HepG2 (cell line): Measurements from ENCODE around the gene SCGB1C1. TPM values are rescaled to one million over a fixed set of nuclear protein-coding genes. Genes with fewer than 3 reads are reported as not detected.

Experiments used
- ATF7 ChIP-seq, 2 experiments: fragments of 450-650 bp in 1 of 2; sonication (generic) in 1 of 2; formaldehyde crosslinking in 1 of 2; IDR thresholded peaks; 2 replicates each; pipeline versions ENCODE4 v1.4.0 to v1.6.1; 2016 to 2020; ENCODE audit warnings: antibody characterized with exemption in 1 of 2, mild to moderate bottlenecking in 1 of 2, missing genetic modification reagents in 1 of 2
- GPN1 ChIP-seq: sonication (generic); formaldehyde crosslinking; IDR thresholded peaks from 2 replicates; pipeline ENCODE4 v1.5.1; 2020; ENCODE audit warnings: missing genetic modification reagents, borderline replicate concordance
- HOXD1 ChIP-seq: sonication (generic); formaldehyde crosslinking; IDR thresholded peaks from 2 replicates; pipeline ENCODE4 v1.5.0; 2020; ENCODE audit warnings: missing genetic modification reagents
- MTA1 ChIP-seq: sonication (generic); formaldehyde crosslinking; IDR thresholded peaks from 2 replicates; pipeline ENCODE4 v1.4.0; 2020; ENCODE audit warnings: missing genetic modification reagents, mild to moderate bottlenecking, borderline replicate concordance
- SETDB1 ChIP-seq: sonication (generic); formaldehyde crosslinking; IDR thresholded peaks from 2 replicates; pipeline ENCODE4 v1.5.1; 2020; ENCODE audit warnings: missing genetic modification reagents, mild to moderate bottlenecking, borderline replicate concordance
- ZBTB3 ChIP-seq: sonication (generic); formaldehyde crosslinking; IDR thresholded peaks from 2 replicates; pipeline ENCODE4 v1.4.0; 2020; ENCODE audit warnings: low read depth, mild to moderate bottlenecking, moderate library complexity, missing genetic modification reagents, borderline replicate concordance
- ZNF333 ChIP-seq: sonication (generic); formaldehyde crosslinking; IDR thresholded peaks from 2 replicates; pipeline ENCODE4 v1.4.0; 2020; ENCODE audit warnings: mild to moderate bottlenecking, missing genetic modification reagents, borderline replicate concordance
- ZNF530 ChIP-seq: sonication (generic); formaldehyde crosslinking; IDR thresholded peaks from 2 replicates; pipeline ENCODE4 v1.5.0; 2020; ENCODE audit warnings: low read depth, mild to moderate bottlenecking, missing genetic modification reagents
- ZNF547 ChIP-seq: sonication (generic); formaldehyde crosslinking; IDR thresholded peaks from 2 replicates; pipeline ENCODE4 v1.5.1; 2020; ENCODE audit warnings: mild to moderate bottlenecking, missing genetic modification reagents
- ZNF75D ChIP-seq: sonication (generic); formaldehyde crosslinking; IDR thresholded peaks from 2 replicates; pipeline ENCODE4 v1.8.1; 2023; ENCODE audit warnings: missing genetic modification reagents, mild to moderate bottlenecking, borderline replicate concordance
- polyA plus RNA-seq, 8 experiments: library from polyadenylated mRNA; depleted of rRNA in 3 of 8; stranded (reverse) in 7 of 8; unstranded in 1 of 8; fragments of >200 nt; fragmentation: Illumina TruSeq in 4 of 8; extraction: Trizol in 4 of 8; gene quantifications; 2 replicates each; pipeline versions ENCODE4 v1.2.1 to v1.2.3, GENCODE V29; 2011 to 2016; ENCODE audit warnings: low read depth in 4 of 8, missing spikeins in 1 of 8, mixed read lengths in 1 of 8; ENCODE audit not compliant: insufficient read depth in 1 of 8
- total RNA-seq, 5 experiments: library from RNA; depleted of rRNA; stranded (reverse); fragments of >200 nt; fragmentation: Illumina TruSeq; extraction: Trizol; gene quantifications; 2 replicates each; pipeline ENCODE4 v1.2.3, GENCODE V29; 2016; ENCODE audit warnings: low read depth in 1 of 5
- TF ChIP-seq, protein P1 (sequence below): sonication (generic); formaldehyde crosslinking; IDR thresholded peaks from 2 replicates; pipeline ENCODE4 v1.4.0; 2020; ENCODE audit warnings: missing genetic modification reagents
- TF ChIP-seq, protein P2 (sequence below): sonication (generic); formaldehyde crosslinking; IDR thresholded peaks from 2 replicates; pipeline ENCODE4 v1.4.0; 2020; ENCODE audit warnings: missing genetic modification reagents
- TF ChIP-seq, protein P3 (sequence below): IDR thresholded peaks from 2 replicates; pipeline ENCODE4 v1.6.1; 2016; ENCODE audit warnings: mild to moderate bottlenecking, missing biosample characterization, missing genetic modification reagents
- TF ChIP-seq, protein P4 (sequence below): sonication (generic); formaldehyde crosslinking; IDR thresholded peaks from 2 replicates; pipeline ENCODE4 v1.5.1; 2020; ENCODE audit warnings: mild to moderate bottlenecking, missing genetic modification reagents, borderline replicate concordance
- TF ChIP-seq, protein P5 (sequence below): sonication (generic); formaldehyde crosslinking; IDR thresholded peaks from 2 replicates; pipeline ENCODE4 v1.4.0; 2020; ENCODE audit warnings: mild to moderate bottlenecking, missing genetic modification reagents
- TF ChIP-seq, protein P6 (sequence below): sonication (generic); IDR thresholded peaks from 2 replicates; pipeline ENCODE4 v1.6.1; 2016; ENCODE audit warnings: low read depth, borderline replicate concordance

Gene SCGB1C1
- total and polyA plus RNA-seq, 2 of the 13 experiments (the other 11 are each of a cell fraction or from before 2014, with no cell fraction given): not detected

DNA sequence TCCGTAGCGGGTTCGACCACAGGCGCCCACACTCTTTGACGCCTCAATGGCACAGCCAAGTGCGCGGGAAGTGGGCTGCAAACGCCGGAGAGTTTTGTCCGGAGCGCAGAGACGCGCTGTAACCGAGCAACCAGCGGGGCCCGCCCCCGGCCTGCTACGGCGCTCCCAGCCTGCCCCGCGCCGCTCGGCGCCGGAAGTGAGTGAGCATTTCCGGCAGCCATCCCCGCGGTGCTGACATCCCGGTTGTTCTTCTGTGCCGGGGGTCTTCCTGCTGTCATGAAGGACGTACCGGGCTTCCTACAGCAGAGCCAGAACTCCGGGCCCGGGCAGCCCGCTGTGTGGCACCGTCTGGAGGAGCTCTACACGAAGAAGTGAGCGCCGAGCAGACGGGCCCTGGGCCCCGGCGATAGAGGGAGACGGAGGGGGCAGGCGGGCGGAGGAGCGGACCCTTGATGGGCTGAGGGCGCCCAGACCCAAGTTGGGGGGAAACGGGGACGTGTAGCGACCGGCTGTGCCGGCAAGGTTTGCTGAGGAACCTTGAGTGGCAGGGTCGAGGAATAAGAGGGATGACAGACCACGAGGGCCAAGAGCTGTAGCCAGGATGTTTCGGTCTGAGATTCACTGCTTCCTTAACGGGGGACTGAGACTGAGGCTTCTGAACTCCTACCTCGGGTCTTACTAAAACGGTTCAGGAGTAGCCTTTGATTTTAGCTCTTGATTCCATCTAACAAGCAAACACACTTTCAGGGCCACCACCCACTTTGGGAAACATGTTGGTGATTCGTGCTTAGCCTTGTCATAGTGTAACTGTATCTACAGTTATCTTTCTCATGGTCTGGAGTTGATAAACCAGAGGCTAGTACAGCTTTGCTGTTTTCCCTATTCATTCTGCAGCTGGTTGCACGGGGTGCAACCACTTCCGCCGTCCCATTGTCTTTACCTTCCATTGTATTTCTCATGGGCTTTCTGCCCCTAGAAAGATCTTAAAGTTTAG lies 44.2 kb downstream of the SCGB1C1 start, which contains the start of gene PSMD13 (continued):
- TF ChIP-seq GPN1 (CRISPR knock-in tag) (no peak; the same call in 1 of the 2 replicates), SETDB1 (CRISPR knock-in tag) (no peak), ZNF530 (CRISPR knock-in tag) (no peak), HOXD1 (CRISPR knock-in tag) (peak; percentile 63; the same call in 1 of the 2 replicates), ZNF333 (CRISPR knock-in tag) (no peak), ZBTB3 (CRISPR knock-in tag) (0 out of 2 replicates have a peak, but pooled peaks have one; percentile 22), ATF7 (IDR thresholded peaks at IDR 0.05) (no peak), ATF7 (CRISPR knock-in tag; IDR thresholded peaks at IDR 0.05) (no peak), ZNF75D (CRISPR knock-in tag) (no peak), ZNF547 (CRISPR knock-in tag) (peak; percentile 59), MTA1 (CRISPR knock-in tag) (0 out of 2 replicates have a peak, but pooled peaks have one; percentile 31)
- TF ChIP-seq, protein P1, sequence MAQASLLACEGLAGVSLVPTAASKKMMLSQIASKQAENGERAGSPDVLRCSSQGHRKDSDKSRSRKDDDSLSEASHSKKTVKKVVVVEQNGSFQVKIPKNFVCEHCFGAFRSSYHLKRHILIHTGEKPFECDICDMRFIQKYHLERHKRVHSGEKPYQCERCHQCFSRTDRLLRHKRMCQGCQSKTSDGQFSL (CRISPR knock-in tag): no peak
- TF ChIP-seq, protein P2, sequence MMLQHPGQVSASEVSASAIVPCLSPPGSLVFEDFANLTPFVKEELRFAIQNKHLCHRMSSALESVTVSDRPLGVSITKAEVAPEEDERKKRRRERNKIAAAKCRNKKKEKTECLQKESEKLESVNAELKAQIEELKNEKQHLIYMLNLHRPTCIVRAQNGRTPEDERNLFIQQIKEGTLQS (CRISPR knock-in tag): 0 out of 2 replicates have a peak, but pooled peaks have one; percentile 14
- TF ChIP-seq, protein P3, sequence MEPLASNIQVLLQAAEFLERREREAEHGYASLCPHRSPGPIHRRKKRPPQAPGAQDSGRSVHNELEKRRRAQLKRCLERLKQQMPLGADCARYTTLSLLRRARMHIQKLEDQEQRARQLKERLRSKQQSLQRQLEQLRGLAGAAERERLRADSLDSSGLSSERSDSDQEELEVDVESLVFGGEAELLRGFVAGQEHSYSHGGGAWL: no peak
- TF ChIP-seq, protein P4, sequence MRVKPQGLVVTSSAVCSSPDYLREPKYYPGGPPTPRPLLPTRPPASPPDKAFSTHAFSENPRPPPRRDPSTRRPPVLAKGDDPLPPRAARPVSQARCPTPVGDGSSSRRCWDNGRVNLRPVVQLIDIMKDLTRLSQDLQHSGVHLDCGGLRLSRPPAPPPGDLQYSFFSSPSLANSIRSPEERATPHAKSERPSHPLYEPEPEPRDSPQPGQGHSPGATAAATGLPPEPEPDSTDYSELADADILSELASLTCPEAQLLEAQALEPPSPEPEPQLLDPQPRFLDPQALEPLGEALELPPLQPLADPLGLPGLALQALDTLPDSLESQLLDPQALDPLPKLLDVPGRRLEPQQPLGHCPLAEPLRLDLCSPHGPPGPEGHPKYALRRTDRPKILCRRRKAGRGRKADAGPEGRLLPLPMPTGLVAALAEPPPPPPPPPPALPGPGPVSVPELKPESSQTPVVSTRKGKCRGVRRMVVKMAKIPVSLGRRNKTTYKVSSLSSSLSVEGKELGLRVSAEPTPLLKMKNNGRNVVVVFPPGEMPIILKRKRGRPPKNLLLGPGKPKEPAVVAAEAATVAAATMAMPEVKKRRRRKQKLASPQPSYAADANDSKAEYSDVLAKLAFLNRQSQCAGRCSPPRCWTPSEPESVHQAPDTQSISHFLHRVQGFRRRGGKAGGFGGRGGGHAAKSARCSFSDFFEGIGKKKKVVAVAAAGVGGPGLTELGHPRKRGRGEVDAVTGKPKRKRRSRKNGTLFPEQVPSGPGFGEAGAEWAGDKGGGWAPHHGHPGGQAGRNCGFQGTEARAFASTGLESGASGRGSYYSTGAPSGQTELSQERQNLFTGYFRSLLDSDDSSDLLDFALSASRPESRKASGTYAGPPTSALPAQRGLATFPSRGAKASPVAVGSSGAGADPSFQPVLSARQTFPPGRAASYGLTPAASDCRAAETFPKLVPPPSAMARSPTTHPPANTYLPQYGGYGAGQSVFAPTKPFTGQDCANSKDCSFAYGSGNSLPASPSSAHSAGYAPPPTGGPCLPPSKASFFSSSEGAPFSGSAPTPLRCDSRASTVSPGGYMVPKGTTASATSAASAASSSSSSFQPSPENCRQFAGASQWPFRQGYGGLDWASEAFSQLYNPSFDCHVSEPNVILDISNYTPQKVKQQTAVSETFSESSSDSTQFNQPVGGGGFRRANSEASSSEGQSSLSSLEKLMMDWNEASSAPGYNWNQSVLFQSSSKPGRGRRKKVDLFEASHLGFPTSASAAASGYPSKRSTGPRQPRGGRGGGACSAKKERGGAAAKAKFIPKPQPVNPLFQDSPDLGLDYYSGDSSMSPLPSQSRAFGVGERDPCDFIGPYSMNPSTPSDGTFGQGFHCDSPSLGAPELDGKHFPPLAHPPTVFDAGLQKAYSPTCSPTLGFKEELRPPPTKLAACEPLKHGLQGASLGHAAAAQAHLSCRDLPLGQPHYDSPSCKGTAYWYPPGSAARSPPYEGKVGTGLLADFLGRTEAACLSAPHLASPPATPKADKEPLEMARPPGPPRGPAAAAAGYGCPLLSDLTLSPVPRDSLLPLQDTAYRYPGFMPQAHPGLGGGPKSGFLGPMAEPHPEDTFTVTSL: no peak
- TF ChIP-seq, protein P5, sequence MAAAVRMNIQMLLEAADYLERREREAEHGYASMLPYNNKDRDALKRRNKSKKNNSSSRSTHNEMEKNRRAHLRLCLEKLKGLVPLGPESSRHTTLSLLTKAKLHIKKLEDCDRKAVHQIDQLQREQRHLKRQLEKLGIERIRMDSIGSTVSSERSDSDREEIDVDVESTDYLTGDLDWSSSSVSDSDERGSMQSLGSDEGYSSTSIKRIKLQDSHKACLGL (CRISPR knock-in tag): 0 out of 2 replicates have a peak, but pooled peaks have one; percentile 70
- TF ChIP-seq, protein P6, sequence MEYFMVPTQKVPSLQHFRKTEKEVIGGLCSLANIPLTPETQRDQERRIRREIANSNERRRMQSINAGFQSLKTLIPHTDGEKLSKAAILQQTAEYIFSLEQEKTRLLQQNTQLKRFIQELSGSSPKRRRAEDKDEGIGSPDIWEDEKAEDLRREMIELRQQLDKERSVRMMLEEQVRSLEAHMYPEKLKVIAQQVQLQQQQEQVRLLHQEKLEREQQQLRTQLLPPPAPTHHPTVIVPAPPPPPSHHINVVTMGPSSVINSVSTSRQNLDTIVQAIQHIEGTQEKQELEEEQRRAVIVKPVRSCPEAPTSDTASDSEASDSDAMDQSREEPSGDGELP: 0 out of 2 replicates have a peak, but pooled peaks have one; percentile 12
